ENCODE data around the gene CREM.

CREM gene

GRCh38 chr10:35135861-35136260 is 9.2 kb downstream of the CREM start:
- no peak for DNase-seq (ENCODE audit: low read depth)

- DNase-seq (ENCODE audit: low read depth): no peak
These were observed 9.7 kb downstream of the CREM start for GRCh38 chr10:35136263-35136815.

- DNase-seq (ENCODE audit: low read depth): no peak
These were observed 13.5 kb downstream of the CREM start for GRCh38 chr10:35140126-35140525.

GRCh38 chr10:35140727-35141126 is 14.1 kb downstream of the CREM start:
- DNase-seq (ENCODE audit: low read depth): no peak

- DNase-seq (ENCODE audit: low read depth): no peak
These were observed 23.7 kb downstream of the CREM start for GRCh38 chr10:35150308-35150707.

GRCh38 chr10:35152992-35153391 is 26.3 kb downstream of the CREM start:
- no peak for DNase-seq (ENCODE audit: low read depth)

GRCh38 chr10:35153716-35154115 is 27.1 kb downstream of the CREM start:
- no peak for DNase-seq (ENCODE audit: low read depth)

GRCh38 chr10:35160743-35161142 is 34.1 kb downstream of the CREM start:
- no peak for DNase-seq (ENCODE audit: low read depth)

- no peak for DNase-seq (ENCODE audit: low read depth)
These were observed 35.3 kb downstream of the CREM start for GRCh38 chr10:35161906-35162305.

- no peak for DNase-seq (ENCODE audit: low read depth)
These were observed 38.5 kb downstream of the CREM start for GRCh38 chr10:35165136-35165535.

- DNase-seq (ENCODE audit: low read depth): no peak
These were observed 39.2 kb downstream of the CREM start for GRCh38 chr10:35165811-35166210.

GRCh38 chr10:35166607-35167006 is 40.0 kb downstream of the CREM start:
- DNase-seq (ENCODE audit: low read depth): no peak

- no peak for DNase-seq (ENCODE audit: low read depth)
These were observed 40.7 kb downstream of the CREM start for GRCh38 chr10:35167342-35167741.

GRCh38 chr10:35172146-35172545 is 45.5 kb downstream of the CREM start:
- no peak for DNase-seq (ENCODE audit: low read depth)

- DNase-seq (ENCODE audit: low read depth): no peak
These were observed 45.9 kb downstream of the CREM start for GRCh38 chr10:35172574-35172973.

GRCh38 chr10:35178331-35178730 is 51.7 kb downstream of the CREM start:
- no peak for DNase-seq (ENCODE audit: low read depth)

GRCh38 chr10:35182631-35183510 is 56.2 kb downstream of the CREM start:
- DNase-seq (ENCODE audit: low read depth): no peak

- no peak for DNase-seq (ENCODE audit: low read depth)
These were observed 58.0 kb downstream of the CREM start for GRCh38 chr10:35184527-35185171.

- no peak for DNase-seq (ENCODE audit: low read depth)
These were observed 58.8 kb downstream of the CREM start for GRCh38 chr10:35185260-35186034.

- no peak for DNase-seq (ENCODE audit: low read depth)
These were observed 62.3 kb downstream of the CREM start for GRCh38 chr10:35188954-35189353.

- DNase-seq (ENCODE audit: low read depth): no peak
These were observed 64.9 kb downstream of the CREM start for GRCh38 chr10:35191523-35191922.

GRCh38 chr10:35192645-35193249 is 66.1 kb downstream of the CREM start:
- DNase-seq (ENCODE audit: low read depth): no peak

Measured in stimulated activated CD8-positive, alpha-beta memory T cell treated with anti-CD3 and anti-CD28 coated beads, Interleukin-15, amount 100 ng/mL, for 24 hours (primary cell).